ENCODE measurements around the gene SCLT1. TPM values are rescaled to one million over a fixed set of nuclear protein-coding genes. Genes with fewer than 3 reads are reported as not detected.
"Not testable (repeated sequence)": the region's sequence is repeated elsewhere in the genome, so short reads cannot be mapped to it uniquely, and the experiment has no call there.

SCLT1 gene
- total RNA-seq, 1 experiment from 2014 or later: 15.2 TPM

- H3K4me2 ChIP-seq (ENCODE audit: low read length): no peak overlapping the region
- ChIA-PET CTCF (no interaction called here), POLR2A (ENCODE audit: unreplicated experiment) (no interaction called here)
- no peaks in the 10 kb centered on the region for H3K79me2 ChIP-seq (ENCODE audit: low read length)
- H3K4me1 ChIP-seq (ENCODE audit: insufficient read depth, low read length): no peaks in the 10 kb centered on the region
- intact Hi-C loops (cut with micrococcal nuclease): no loop called here
- no peaks in the 10 kb centered on the region for H3K27me3 ChIP-seq (ENCODE audit: low read length)
- H3K27ac ChIP-seq (ENCODE audit: low read length): no peak overlapping the region
- DNase-seq: no peak
- ATAC-seq: no peak
- H3K4me3 ChIP-seq (ENCODE audit: low read length): no peak overlapping the region
- BruUV-seq (replicated peaks): no TSS peak
- no peaks in the 10 kb centered on the region for H3K36me3 ChIP-seq (ENCODE audit: low read depth, low read length)
- no peak overlapping the region for H3K9ac ChIP-seq (ENCODE audit: low read length)
- H4K20me1 ChIP-seq (ENCODE audit: low read length): no peaks in the 10 kb centered on the region
- no peaks in the 10 kb centered on the region for H3K9me3 ChIP-seq (ENCODE audit: low read length)
- H2AFZ ChIP-seq (ENCODE audit: low read length): no peak overlapping the region
- no peaks in the 10 kb centered on the region for H3K9me2 ChIP-seq (replicated peaks; ENCODE audit: low read length)
- no peaks in the 10 kb centered on the region for H3F3A ChIP-seq (ENCODE audit: low read length, unreplicated experiment)
- no peak for TF ChIP-seq EZH2 (IDR thresholded peaks at IDR 0.05; ENCODE audit: low read length, unreplicated experiment)
- no peak for TF ChIP-seq CTCF (conservative IDR thresholded peaks at IDR 0.05; ENCODE audit: low read depth, low read length)
- no peak for TF ChIP-seq EZH2phosphoT487 (IDR thresholded peaks at IDR 0.05; ENCODE audit: borderline replicate concordance, low read length)
These were observed 35.8 kb upstream of the SCLT1 start for GRCh38 chr4:129129143-129129542.

DNA sequence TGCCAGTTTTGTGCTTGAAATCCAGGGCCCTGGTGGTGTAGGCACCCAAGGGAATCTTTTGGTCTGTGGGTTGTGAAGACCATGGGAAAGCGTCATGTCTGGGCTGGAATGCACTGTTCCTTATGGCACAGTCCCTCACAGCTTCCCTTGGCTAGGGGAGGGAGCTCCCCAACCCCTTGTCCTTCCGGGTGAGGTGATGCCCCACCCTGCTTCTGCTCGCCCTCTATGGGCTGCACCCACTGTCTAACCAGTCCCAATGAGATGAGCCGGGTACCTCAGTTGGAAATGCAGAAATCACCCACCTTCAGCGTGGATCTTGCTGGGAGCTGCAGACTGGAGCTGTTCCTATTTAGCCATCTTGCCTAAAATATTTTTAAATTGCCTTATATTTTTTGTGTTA is 33.3 kb upstream of the SCLT1 start:
- H4K20me1 ChIP-seq (ENCODE audit: low read length); BruUV-seq (replicated peaks); CTCF ChIA-PET; POLR2A ChIA-PET (ENCODE audit: unreplicated experiment); H3F3A ChIP-seq (ENCODE audit: low read length, unreplicated experiment); H3K9ac ChIP-seq (ENCODE audit: low read length); intact Hi-C loops (cut with micrococcal nuclease); H3K9me2 ChIP-seq (replicated peaks; ENCODE audit: low read length); H3K36me3 ChIP-seq (ENCODE audit: low read depth, low read length); H3K4me3 ChIP-seq (ENCODE audit: low read length); H2AFZ ChIP-seq (ENCODE audit: low read length); H3K27ac ChIP-seq (ENCODE audit: low read length); DNase-seq; ATAC-seq; H3K79me2 ChIP-seq (ENCODE audit: low read length); H3K4me1 ChIP-seq (ENCODE audit: insufficient read depth, low read length); H3K4me2 ChIP-seq (ENCODE audit: low read length); H3K9me3 ChIP-seq (ENCODE audit: low read length); H3K27me3 ChIP-seq (ENCODE audit: low read length): not testable (repeated sequence)

DNA sequence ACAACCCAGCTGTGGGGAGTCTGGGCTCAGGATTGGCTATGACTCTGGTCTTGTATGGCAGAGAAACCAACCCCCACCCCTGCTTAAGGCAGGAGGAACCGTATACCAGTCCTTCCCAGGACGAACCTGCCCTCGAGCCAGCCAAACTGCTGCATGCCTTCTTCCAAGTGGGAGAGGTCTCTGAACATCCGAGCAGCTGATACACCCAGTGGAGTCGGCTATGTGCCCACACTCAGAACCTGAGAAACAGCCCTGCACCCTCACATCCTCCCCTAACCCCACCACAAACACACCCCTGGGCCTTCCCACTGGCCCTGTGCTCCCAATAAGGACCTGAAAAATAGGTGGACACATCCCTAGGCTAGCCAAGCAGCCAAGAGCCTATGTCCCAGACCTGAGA is 24.4 kb upstream of the SCLT1 start:
- POLR2A ChIA-PET (ENCODE audit: unreplicated experiment): no interaction called here

More for the DNA sequence above, 24.4 kb upstream of the SCLT1 start:
- H3K4me3 ChIP-seq (ENCODE audit: low read length): no peak overlapping the region
- H3K9ac ChIP-seq (ENCODE audit: low read length): no peak overlapping the region
- no peak overlapping the region for H3K4me2 ChIP-seq (ENCODE audit: low read length)
- no peaks in the 10 kb centered on the region for H3K9me2 ChIP-seq (replicated peaks; ENCODE audit: low read length)
- H4K20me1 ChIP-seq (ENCODE audit: low read length): no peaks in the 10 kb centered on the region
- intact Hi-C loops (cut with micrococcal nuclease): no loop called here
- ATAC-seq (no peak), DNase-seq (no peak)
- no peak for TF ChIP-seq CTCF (conservative IDR thresholded peaks at IDR 0.05; ENCODE audit: low read depth, low read length)
- no peak for TF ChIP-seq EZH2phosphoT487 (IDR thresholded peaks at IDR 0.05; ENCODE audit: borderline replicate concordance, low read length)
- TF ChIP-seq EZH2 (IDR thresholded peaks at IDR 0.05; ENCODE audit: low read length, unreplicated experiment): no peak
- H3K27me3 ChIP-seq (ENCODE audit: low read length): no peaks in the 10 kb centered on the region
- no peaks in the 10 kb centered on the region for H3K4me1 ChIP-seq (ENCODE audit: insufficient read depth, low read length)
- BruUV-seq (replicated peaks): no TSS peak
- H3K36me3 ChIP-seq (ENCODE audit: low read depth, low read length): no peaks in the 10 kb centered on the region
- no peaks in the 10 kb centered on the region for H3K9me3 ChIP-seq (ENCODE audit: low read length)
- no peaks in the 10 kb centered on the region for H3K79me2 ChIP-seq (ENCODE audit: low read length)
- CTCF ChIA-PET: no interaction called here
- no peak overlapping the region for H3K27ac ChIP-seq (ENCODE audit: low read length)
- H3F3A ChIP-seq (ENCODE audit: low read length, unreplicated experiment): no peaks in the 10 kb centered on the region
- no peak overlapping the region for H2AFZ ChIP-seq (ENCODE audit: low read length)

Data from PC-3 (cell line).